Measurements from ENCODE around the gene FAM200B.

The FAM200B gene

DNA sequence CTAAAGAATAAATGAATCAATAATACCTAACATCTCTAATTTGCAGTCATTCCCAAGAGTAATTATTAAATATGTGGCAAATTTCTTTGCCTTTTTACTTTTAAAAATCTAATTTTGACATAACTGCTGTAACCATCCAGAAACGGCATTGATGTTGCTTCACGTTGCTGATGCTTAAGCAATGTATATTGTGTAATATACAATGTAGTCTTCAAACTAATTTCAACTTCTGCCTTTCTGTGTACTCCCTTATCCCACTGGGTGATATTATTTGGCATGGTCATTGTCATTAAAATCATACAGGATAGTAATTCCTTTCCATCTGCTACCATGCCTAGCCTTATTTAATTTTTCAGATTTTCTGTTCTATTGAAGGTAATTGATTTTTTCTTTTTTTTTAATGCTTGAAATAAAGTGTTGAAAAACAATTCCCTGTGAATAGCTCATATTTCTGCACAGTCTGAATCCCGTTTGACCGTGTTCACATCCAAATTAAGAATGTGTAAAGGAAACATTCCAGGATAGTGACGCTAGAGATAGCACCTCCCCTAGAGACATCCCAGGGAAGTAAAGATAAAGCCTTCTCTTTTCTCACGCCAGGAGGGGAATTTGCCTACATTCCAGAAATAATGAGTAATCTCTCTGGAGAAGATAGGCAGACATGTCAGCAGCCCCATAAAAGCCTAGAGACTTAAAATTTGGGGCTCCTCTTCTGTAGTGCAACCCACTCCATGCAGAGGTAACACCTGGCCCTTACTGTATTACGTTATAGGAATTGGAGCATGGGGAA is 8.6 kb downstream of the FAM200B start:
- intact Hi-C loops (cut with DNase I) = no loop called here
- DNase-seq = no peak

DNA sequence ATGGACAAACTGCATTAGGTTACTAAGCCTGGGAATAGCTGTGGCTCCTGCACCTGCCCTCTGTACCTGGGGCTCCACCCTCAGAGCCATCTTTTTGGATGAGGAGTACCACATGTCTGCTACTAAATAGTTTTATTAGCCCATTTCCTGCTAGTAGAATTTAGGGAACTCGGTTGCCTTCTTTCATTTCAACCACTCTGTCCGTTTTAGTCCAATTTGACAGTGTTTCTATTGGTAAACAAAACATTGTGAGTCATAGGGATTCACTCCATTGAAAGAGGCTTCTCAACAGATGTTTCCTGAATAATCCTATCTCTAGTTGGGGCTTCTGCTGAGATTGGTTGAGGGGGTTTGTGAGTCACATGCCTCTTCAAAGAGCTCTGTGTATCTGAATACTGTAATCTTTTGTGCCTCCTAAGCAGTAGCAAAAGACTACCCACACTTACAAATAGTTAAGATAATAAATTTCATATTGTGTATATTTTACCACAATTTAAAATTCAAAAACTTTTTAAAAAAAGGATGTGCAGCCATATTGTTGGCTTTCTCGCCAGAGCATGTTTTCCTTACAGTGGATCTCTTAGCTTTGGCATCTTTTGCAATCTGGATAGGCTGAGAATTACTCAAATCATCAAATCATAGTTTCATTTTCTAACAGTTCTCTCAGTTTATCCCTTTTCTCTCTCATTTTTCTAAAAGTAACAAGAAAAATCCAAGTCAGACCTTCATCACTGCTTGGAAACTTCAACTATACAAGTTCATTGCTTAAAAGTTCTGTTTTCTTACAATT is 9.9 kb downstream of the FAM200B start:
- intact Hi-C loops (cut with DNase I) = no loop called here
- DNase-seq = peak in 8 of 42 donors; percentile 18 to 66 (median 40)

GRCh38 chr4:15692602-15693001 is 11.0 kb downstream of the FAM200B start:
- intact Hi-C loops (cut with DNase I) = no loop called here
- DNase-seq = no peak

DNA sequence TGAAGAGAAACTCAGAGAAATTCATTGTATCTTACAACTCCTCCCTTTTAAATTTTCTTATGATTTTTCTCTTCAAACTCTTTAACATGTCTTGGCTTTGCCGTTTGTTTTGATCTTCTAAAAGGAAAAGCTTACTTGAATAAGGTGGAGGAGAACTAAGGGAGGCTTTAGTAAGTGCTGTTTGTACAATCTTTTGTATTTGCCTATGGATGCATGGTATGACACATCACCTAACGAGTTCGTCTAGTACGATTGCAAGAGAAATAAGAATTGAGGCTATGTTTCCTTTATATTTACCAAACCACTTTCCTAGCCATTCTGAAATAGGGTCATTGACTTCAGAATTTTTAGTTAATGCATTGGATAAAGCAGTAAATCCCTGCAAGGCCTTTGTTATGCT is 12.8 kb downstream of the FAM200B start:
- DNase-seq = no peak
- intact Hi-C loops (cut with DNase I) = no loop called here

GRCh38 chr4:15695240-15695699 is 13.6 kb downstream of the FAM200B start:
- intact Hi-C loops (cut with DNase I) = no loop called here

GRCh38 chr4:15695729-15696128 is 14.1 kb downstream of the FAM200B start:
- intact Hi-C loops (cut with DNase I) = no loop called here
- DNase-seq = no peak

More at GRCh38 chr4:15695240-15695699, 13.6 kb downstream of the FAM200B start:
- DNase-seq = no peak

- no peak for DNase-seq
- intact Hi-C loops (cut with DNase I) = no loop called here
Measured at GRCh38 chr4:15696866-15697265, 15.2 kb downstream of the FAM200B start.

GRCh38 chr4:15702941-15703403 is 21.3 kb downstream of the FAM200B start, which contains the start of gene BST1:
BST1 (plus strand) TSS chr4:15703065; CDS start chr4:15703145, 80 bp downstream.
- peak; percentile 9 to 85 (median 69) for DNase-seq

GRCh38 chr4:15703439-15703838 is 21.8 kb downstream of the FAM200B start:
- DNase-seq = no peak

More at GRCh38 chr4:15702941-15703403, 21.3 kb downstream of the FAM200B start, which contains the start of gene BST1:
- intact Hi-C loops (cut with DNase I) = no loop called here

GRCh38 chr4:15704129-15704528 is 22.5 kb downstream of the FAM200B start:
- intact Hi-C loops (cut with DNase I) = no loop called here
- no peak for DNase-seq

More at GRCh38 chr4:15703439-15703838, 21.8 kb downstream of the FAM200B start:
- intact Hi-C loops (cut with DNase I) = no loop called here

GRCh38 chr4:15706646-15707362 is 25.2 kb downstream of the FAM200B start:
- DNase-seq = no peak
- intact Hi-C loops (cut with DNase I) = no loop called here

DNA sequence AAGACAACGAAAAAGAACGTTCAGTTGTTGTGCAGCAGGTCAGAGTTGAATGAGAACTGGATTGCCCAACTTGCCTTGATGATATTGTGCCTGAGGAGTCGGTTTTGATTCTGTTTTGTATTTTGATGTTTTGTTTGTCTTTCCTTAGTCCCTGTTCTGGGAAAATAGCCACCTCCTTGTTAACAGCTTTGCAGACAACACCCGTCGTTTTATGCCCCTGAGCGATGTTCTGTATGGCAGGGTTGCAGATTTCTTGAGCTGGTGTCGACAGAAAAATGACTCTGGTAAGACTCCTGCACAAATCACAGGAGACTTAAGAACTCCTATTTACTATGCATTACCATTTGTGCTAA is 25.7 kb downstream of the FAM200B start:
- intact Hi-C loops (cut with DNase I) = no loop called here
- DNase-seq = no peak

GRCh38 chr4:15711762-15712161 is 30.1 kb downstream of the FAM200B start:
- intact Hi-C loops (cut with DNase I) = no loop called here
- DNase-seq = no peak

- DNase-seq = no peak
- intact Hi-C loops (cut with DNase I) = no loop called here
Measured at GRCh38 chr4:15712214-15712613, 30.6 kb downstream of the FAM200B start.

- intact Hi-C loops (cut with DNase I) = no loop called here
Measured at GRCh38 chr4:15714141-15714540, 32.5 kb downstream of the FAM200B start.

GRCh38 chr4:15714646-15715435 is 33.2 kb downstream of the FAM200B start:
- intact Hi-C loops (cut with DNase I) = no loop called here
- DNase-seq = no peak

More at GRCh38 chr4:15714141-15714540, 32.5 kb downstream of the FAM200B start:
- DNase-seq = no peak

- intact Hi-C loops (cut with DNase I) = no loop called here
- no peak for DNase-seq
Measured at GRCh38 chr4:15716115-15716514, 34.5 kb downstream of the FAM200B start.

GRCh38 chr4:15717086-15717485 is 35.5 kb downstream of the FAM200B start:
- DNase-seq = no peak
- intact Hi-C loops (cut with DNase I) = no loop called here
